RCC 7860 (cell line): ENCODE data around the gene KCNN3.

Experiments
- DNase-seq: peaks from one replicate; pipeline ENCODE4 v3.0.0-alpha.2; 2015; ENCODE audit warnings: low spot score
- FAIRE-seq: peaks from 2 replicates; lab custom pipeline; 2012; peaks lifted over from hg19 to GRCh38; lab: Jason Lieb, UNC

The KCNN3 gene

GRCh38 chr1:154756793-154757548 lies 113.1 kb downstream of the KCNN3 start:
- no peak for DNase-seq
- no peak for FAIRE-seq

GRCh38 chr1:154755858-154756730 lies 114.0 kb downstream of the KCNN3 start:
- no peak for DNase-seq
- no peak for FAIRE-seq

GRCh38 chr1:154753426-154753825 lies 116.7 kb downstream of the KCNN3 start:
- DNase-seq (no peak), FAIRE-seq (no peak)

GRCh38 chr1:154752273-154753030 lies 117.6 kb downstream of the KCNN3 start:
- no peak for DNase-seq
- no peak for FAIRE-seq

GRCh38 chr1:154751690-154752089 lies 118.4 kb downstream of the KCNN3 start:
- DNase-seq (no peak), FAIRE-seq (no peak)

GRCh38 chr1:154750681-154751665 lies 119.1 kb downstream of the KCNN3 start:
- DNase-seq (no peak), FAIRE-seq (no peak)

- DNase-seq (no peak), FAIRE-seq (no peak)
Observed at GRCh38 chr1:154749078-154749760, 120.9 kb downstream of the KCNN3 start.

GRCh38 chr1:154748405-154748775 lies 121.7 kb downstream of the KCNN3 start:
- FAIRE-seq: no peak
- no peak for DNase-seq

GRCh38 chr1:154747740-154748404 lies 122.2 kb downstream of the KCNN3 start:
- DNase-seq (no peak), FAIRE-seq (no peak)

- FAIRE-seq (no peak), DNase-seq (no peak)
Observed at GRCh38 chr1:154747380-154747739, 122.7 kb downstream of the KCNN3 start.

GRCh38 chr1:154746622-154747299 lies 123.3 kb downstream of the KCNN3 start:
- DNase-seq (no peak), FAIRE-seq (no peak)

- FAIRE-seq (no peak), DNase-seq (no peak)
Observed at GRCh38 chr1:154745750-154746425, 124.2 kb downstream of the KCNN3 start.

- FAIRE-seq: no peak
- no peak for DNase-seq
Observed at GRCh38 chr1:154745286-154745731, 124.8 kb downstream of the KCNN3 start.

GRCh38 chr1:154744352-154745035 lies 125.6 kb downstream of the KCNN3 start:
- no peak for FAIRE-seq

GRCh38 chr1:154743526-154744036 lies 126.5 kb downstream of the KCNN3 start:
- FAIRE-seq: no peak

More at GRCh38 chr1:154744352-154745035, 125.6 kb downstream of the KCNN3 start:
- no peak for DNase-seq

GRCh38 chr1:154742606-154743005 lies 127.5 kb downstream of the KCNN3 start:
- FAIRE-seq (no peak), DNase-seq (no peak)

More at GRCh38 chr1:154743526-154744036, 126.5 kb downstream of the KCNN3 start:
- no peak for DNase-seq
